ENCODE measurements around the gene HOXA4.

The HOXA4 gene

DNA sequence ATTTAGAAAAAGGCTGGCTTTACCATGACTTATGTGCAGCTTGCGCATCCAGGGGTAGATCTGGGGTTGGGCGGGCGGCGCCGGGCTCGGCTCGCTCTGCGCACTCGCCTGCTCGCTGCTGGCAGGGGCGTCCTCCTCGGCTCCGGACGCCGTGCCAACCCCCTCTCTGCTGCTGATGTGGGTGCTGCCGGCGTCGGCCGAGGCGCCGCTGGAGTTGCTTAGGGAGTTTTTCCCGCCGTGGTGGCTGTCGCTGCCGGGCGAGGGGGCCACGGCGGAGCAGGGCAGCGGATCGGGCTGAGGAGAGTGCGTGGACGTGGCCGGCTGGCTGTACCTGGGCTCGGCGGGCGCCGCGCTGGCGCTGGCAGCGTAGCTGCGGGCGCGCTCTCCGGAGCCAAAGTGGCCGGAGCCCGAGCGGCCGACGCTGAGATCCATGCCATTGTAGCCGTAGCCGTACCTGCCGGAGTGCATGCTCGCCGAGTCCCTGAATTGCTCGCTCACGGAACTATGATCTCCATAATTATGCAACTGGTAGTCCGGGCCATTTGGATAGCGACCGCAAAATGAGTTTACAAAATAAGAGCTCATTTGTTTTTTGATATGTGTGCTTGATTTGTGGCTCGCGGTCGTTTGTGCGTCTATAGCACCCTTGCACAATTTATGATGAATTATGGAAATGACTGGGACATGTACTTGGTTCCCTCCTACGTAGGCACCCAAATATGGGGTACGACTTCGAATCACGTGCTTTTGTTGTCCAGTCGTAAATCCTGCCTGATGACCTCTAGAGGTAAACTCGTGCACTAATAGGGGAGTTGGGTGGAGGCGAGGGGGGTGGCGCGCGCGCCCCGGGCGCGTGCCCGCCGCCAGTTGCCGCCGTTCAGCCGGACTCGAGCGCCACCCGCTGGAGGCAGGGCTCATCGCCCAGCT, 12.7 kb upstream of the HOXA4 start, which contains the start of gene HOXA5:
Gene HOXA5, minus strand, starts transcription at position 659 of the 927 bp plus-strand sequence. Its CDS starts 74 bp downstream, at position 585.
- peak; percentile 85 for DNase-seq (ENCODE audit: low read depth)

GRCh38 chr7:27142580-27143022, 12.0 kb upstream of the HOXA4 start:
- TF ChIP-seq, protein P1, sequence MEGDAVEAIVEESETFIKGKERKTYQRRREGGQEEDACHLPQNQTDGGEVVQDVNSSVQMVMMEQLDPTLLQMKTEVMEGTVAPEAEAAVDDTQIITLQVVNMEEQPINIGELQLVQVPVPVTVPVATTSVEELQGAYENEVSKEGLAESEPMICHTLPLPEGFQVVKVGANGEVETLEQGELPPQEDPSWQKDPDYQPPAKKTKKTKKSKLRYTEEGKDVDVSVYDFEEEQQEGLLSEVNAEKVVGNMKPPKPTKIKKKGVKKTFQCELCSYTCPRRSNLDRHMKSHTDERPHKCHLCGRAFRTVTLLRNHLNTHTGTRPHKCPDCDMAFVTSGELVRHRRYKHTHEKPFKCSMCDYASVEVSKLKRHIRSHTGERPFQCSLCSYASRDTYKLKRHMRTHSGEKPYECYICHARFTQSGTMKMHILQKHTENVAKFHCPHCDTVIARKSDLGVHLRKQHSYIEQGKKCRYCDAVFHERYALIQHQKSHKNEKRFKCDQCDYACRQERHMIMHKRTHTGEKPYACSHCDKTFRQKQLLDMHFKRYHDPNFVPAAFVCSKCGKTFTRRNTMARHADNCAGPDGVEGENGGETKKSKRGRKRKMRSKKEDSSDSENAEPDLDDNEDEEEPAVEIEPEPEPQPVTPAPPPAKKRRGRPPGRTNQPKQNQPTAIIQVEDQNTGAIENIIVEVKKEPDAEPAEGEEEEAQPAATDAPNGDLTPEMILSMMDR (IDR thresholded peaks at IDR 0.05; ENCODE audit: insufficient read depth, low read depth, low read length, missing control alignments), result no peak
- H3K4me3 ChIP-seq (ENCODE audit: low read depth, low read length), result peak overlapping the region; percentile 37; the same call in 1 of the 2 replicates
- no peak for DNase-seq (ENCODE audit: low read depth)

More for the DNA sequence above, 12.7 kb upstream of the HOXA4 start, which contains the start of gene HOXA5:
- TF ChIP-seq, protein P1 (IDR thresholded peaks at IDR 0.05; ENCODE audit: insufficient read depth, low read depth, low read length, missing control alignments), result no peak
- peak within 1 kb of the TSS; percentile 37 for H3K4me3 ChIP-seq (ENCODE audit: low read depth, low read length)

DNA sequence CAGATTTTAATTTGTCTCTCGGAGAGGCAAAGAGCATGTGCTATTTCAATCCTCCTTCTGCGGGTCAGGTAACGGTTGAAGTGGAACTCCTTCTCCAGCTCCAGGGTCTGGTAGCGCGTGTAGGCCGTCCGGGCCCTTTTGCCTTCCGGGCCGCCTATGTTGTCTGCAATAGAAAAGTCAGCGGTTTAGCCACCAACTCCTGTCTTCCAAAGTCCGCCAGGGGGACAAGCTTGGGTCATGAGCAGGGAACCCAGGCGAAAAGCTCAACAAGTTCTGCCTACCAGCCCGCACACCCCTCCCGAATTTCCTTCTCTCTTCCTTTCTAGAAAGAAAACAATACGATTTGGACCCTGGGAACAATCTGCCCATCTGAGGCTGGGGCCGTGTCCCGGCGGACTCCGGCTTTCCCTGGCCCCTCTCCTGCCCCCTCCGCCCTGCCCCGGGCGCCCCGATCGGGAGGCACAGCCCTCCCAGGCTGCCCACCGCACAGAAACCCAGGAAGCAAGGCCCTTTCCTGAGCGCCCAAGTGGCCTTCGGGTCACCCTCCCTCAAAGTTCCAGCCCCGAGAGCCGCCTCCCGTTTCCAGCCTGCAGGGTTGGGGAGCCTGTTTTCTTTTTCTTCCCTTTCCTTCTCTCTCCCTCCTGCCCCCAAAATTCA, 11.5 kb upstream of the HOXA4 start:
- TF ChIP-seq, protein P1 (IDR thresholded peaks at IDR 0.05; ENCODE audit: insufficient read depth, low read depth, low read length, missing control alignments), result no peak
- DNase-seq (ENCODE audit: low read depth), result no peak

DNA sequence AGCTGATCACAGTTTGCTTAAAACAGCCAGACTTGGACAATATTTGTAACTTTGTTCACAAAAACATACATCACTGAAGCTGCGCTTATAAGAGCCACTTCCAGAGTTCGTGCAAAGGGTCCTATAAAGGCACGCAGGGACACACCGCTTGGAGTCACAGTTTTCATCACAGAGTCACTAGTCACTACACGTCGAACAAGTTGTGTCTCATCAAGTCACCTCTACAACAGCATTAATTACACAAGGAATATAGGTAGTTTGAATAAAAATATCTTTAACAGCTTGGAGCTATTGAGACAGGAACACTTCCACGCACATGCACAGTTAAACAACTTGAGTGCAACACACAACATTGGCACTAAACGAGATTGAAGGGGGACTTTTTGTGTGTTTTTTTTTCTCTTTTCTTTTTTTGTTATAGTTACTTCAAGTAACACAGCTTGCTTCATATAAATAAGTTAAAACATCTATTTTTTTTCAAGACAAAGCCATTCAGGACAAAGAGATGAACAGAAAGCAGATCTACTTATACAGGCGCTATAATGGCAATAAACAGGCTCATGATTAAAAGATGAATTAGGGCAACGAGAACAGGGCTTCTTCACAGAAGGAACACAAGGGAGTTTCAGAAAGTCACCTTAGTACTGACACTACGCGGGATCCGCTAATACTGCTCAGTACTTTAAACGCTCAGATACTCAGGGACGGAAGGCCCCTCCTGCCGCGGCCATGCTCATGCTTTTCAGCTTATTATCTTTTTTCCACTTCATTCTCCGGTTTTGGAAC, 10.8 kb upstream of the HOXA4 start:
- no peak overlapping the region for H3K4me3 ChIP-seq (ENCODE audit: low read depth, low read length)
- DNase-seq (ENCODE audit: low read depth), result no peak
- TF ChIP-seq, protein P1 (IDR thresholded peaks at IDR 0.05; ENCODE audit: insufficient read depth, low read depth, low read length, missing control alignments), result no peak

More for the DNA sequence above, 11.5 kb upstream of the HOXA4 start:
- no peak overlapping the region for H3K4me3 ChIP-seq (ENCODE audit: low read depth, low read length)

DNA sequence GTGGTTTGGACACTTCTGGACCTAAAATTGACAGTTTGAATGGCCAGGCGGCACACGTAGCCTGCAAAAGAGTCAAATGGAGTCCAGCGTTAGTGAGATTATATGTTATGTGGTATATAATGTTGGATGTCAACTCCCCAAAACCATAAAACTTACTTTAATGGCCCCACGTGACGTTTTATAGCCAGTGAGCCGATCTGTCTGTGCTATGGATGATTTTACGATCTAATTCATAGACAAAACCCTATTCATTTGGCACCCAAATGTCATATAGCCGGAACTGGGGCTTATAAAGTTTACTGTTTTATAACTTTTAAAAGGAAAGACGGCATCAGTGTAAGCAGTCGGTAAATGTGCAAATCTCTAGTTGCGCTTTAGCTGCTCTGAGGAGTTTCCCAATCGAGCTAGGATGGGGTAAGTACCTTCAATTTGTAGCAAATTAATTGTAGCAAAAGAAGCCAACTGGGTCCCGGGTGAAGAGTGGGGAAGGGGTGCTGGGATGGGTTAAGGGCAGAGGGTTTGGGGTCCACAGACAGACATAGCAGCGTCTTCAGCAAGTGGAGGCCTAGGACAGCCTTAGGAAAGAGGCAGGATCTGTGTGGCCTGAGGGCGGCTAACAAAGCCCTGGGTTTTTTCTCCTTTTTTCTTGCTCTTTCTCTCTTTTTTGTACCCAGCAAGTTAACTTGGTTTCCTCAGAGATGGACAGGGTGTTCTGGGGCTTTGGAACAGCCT, 9.7 kb upstream of the HOXA4 start:
- no peak for DNase-seq (ENCODE audit: low read depth)
- H3K4me3 ChIP-seq (ENCODE audit: low read depth, low read length), result no peak overlapping the region
- TF ChIP-seq, protein P1 (IDR thresholded peaks at IDR 0.05; ENCODE audit: insufficient read depth, low read depth, low read length, missing control alignments), result no peak

Data from GM12865 (cell line).